Duodenal mucosa (tissue), 2 donors: Measurements from ENCODE around the gene EIF4E3.

Source experiments
- H3K27ac ChIP-seq: one replicate; pipeline ENCODE4 v1.7.0; 2013; ENCODE audit warnings: low read depth, low read length
- H3K27me3 ChIP-seq, 2 donors: one replicate each; pipeline ENCODE4 v1.7.0; 2013; ENCODE audit warnings: low read length in 2 of 2, control low read depth in 1 of 2; ENCODE audit not compliant: insufficient read depth in 2 of 2, control insufficient read depth in 1 of 2
- H3K36me3 ChIP-seq, 2 donors: one replicate each; pipeline ENCODE4 v1.7.0; 2013; ENCODE audit warnings: low read length in 2 of 2, control low read depth in 1 of 2; ENCODE audit not compliant: insufficient read depth in 2 of 2, control insufficient read depth in 1 of 2
- H3K4me1 ChIP-seq, 2 donors: one replicate each; pipeline ENCODE4 v1.7.0; 2013; ENCODE audit warnings: low read length in 2 of 2, control low read depth in 1 of 2; ENCODE audit not compliant: insufficient read depth in 2 of 2, control insufficient read depth in 1 of 2
- H3K4me3 ChIP-seq, 2 donors: one replicate each; pipeline ENCODE4 v1.7.0; 2013; ENCODE audit warnings: low read length in 2 of 2, low read depth in 1 of 2
- H3K9ac ChIP-seq, 2 donors: one replicate each; pipeline ENCODE4 v1.7.0; 2013; ENCODE audit warnings: low read length in 2 of 2, low read depth in 1 of 2
- H3K9me3 ChIP-seq, 2 donors: one replicate each; pipeline ENCODE4 v1.7.0; 2013; ENCODE audit warnings: low read length in 2 of 2, control low read depth in 1 of 2; ENCODE audit not compliant: control insufficient read depth in 1 of 2

EIF4E3 gene

GRCh38 chr3:71725271-71725991, at the start of gene EIF4E3:
Gene EIF4E3 (minus strand): TSS chr3:71725402. CDS start chr3:71725367, 35 bp downstream.
- no peaks in the 10 kb centered on the region for H3K9me3 ChIP-seq
- no peaks in the 10 kb centered on the region for H3K36me3 ChIP-seq
- H3K27me3 ChIP-seq = no peaks in the 10 kb centered on the region
- peak within 1 kb of the TSS; percentile 54 for H3K27ac ChIP-seq
- H3K4me3 ChIP-seq = peak within 1 kb of the TSS; percentile 79 to 91
- peaks cover 13 to 20% of the 10 kb centered on the region in 2 donors for H3K4me1 ChIP-seq
- H3K9ac ChIP-seq = peak within 1 kb of the TSS; percentile 73 to 88

- no peaks in the 10 kb centered on the region for H3K9me3 ChIP-seq
- H3K27me3 ChIP-seq = peaks cover 0 to 5% of the 10 kb centered on the region in 2 donors
- no peaks in the 10 kb centered on the region for H3K36me3 ChIP-seq
- no peak overlapping the region for H3K9ac ChIP-seq
- H3K4me3 ChIP-seq = no peak overlapping the region
- H3K27ac ChIP-seq = no peak overlapping the region
- H3K4me1 ChIP-seq = no peaks in the 10 kb centered on the region
Measured at GRCh38 chr3:71771884-71772283, 46.7 kb upstream of the EIF4E3 start.

- no peak overlapping the region for H3K27ac ChIP-seq
- H3K4me3 ChIP-seq = no peak overlapping the region
- no peaks in the 10 kb centered on the region for H3K4me1 ChIP-seq
- peaks cover 0 to 5% of the 10 kb centered on the region in 2 donors for H3K27me3 ChIP-seq
- H3K36me3 ChIP-seq = no peaks in the 10 kb centered on the region
- H3K9me3 ChIP-seq = no peaks in the 10 kb centered on the region
- no peak overlapping the region for H3K9ac ChIP-seq
Measured at GRCh38 chr3:71771126-71771525, 45.9 kb upstream of the EIF4E3 start.

- H3K27me3 ChIP-seq = peaks cover 0 to 7% of the 10 kb centered on the region in 2 donors
- H3K36me3 ChIP-seq = no peaks in the 10 kb centered on the region
- no peaks in the 10 kb centered on the region for H3K4me1 ChIP-seq
- H3K27ac ChIP-seq = no peak overlapping the region
- no peaks in the 10 kb centered on the region for H3K9me3 ChIP-seq
- H3K4me3 ChIP-seq = no peak overlapping the region
- no peak overlapping the region for H3K9ac ChIP-seq
Measured at GRCh38 chr3:71763426-71763825, 38.2 kb upstream of the EIF4E3 start.

DNA sequence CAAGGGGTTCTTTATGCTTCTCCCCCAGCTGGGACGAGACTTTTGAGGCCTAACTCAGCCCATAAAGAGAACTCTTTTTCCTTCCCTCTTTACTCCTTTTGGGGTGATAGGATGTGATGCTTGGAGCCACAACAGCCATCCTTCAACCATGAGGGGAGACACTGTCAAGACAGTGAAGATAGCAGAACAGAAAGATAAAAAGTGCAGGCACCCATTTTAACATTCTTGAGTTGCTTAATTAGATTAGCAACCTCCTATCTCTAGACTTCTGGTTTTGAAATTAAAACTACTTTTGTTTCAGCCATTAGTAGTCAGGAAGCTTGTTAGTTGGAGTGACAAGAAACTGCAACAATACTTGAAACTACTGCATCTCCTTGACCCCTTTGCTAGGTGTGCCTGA, 34.9 kb upstream of the EIF4E3 start:
- H3K27me3 ChIP-seq = peaks cover 5 to 11% of the 10 kb centered on the region in 2 donors
- no peaks in the 10 kb centered on the region for H3K9me3 ChIP-seq
- no peak overlapping the region for H3K27ac ChIP-seq
- no peak overlapping the region for H3K9ac ChIP-seq
- no peaks in the 10 kb centered on the region for H3K4me1 ChIP-seq
- no peak overlapping the region for H3K4me3 ChIP-seq
- H3K36me3 ChIP-seq = no peaks in the 10 kb centered on the region

- no peak overlapping the region for H3K27ac ChIP-seq
- peaks cover 10 to 16% of the 10 kb centered on the region in 2 donors for H3K27me3 ChIP-seq
- no peaks in the 10 kb centered on the region for H3K36me3 ChIP-seq
- H3K4me1 ChIP-seq = no peaks in the 10 kb centered on the region
- no peak overlapping the region for H3K9ac ChIP-seq
- no peaks in the 10 kb centered on the region for H3K9me3 ChIP-seq
- no peak overlapping the region for H3K4me3 ChIP-seq
Measured at GRCh38 chr3:71759401-71759800, 34.2 kb upstream of the EIF4E3 start.

DNA sequence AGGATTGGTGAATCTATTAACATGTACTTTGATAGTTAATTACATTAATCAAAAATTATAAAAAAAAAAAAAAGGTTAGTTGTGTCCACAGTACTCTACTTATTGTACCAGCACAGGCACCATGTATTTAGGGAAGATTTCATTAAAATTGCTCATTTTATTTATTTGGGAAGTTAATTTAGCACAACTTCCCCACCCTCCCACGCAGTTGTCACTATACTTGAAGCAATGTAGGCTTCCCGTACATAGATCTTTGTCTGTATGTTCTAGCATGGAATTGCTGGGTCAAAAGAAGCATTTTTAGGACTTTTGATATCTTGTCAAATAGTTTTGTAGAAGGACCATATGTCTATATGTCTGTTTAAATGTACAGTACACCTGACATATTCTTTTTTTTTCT, 32.9 kb upstream of the EIF4E3 start:
- Histone ChIP-seq H3K4me3 (no peak overlapping the region), H3K27me3 (peaks cover 11 to 18% of the 10 kb centered on the region in 2 donors), H3K27ac (no peak overlapping the region), H3K9me3 (no peaks in the 10 kb centered on the region), H3K4me1 (no peaks in the 10 kb centered on the region), H3K9ac (no peak overlapping the region), H3K36me3 (no peaks in the 10 kb centered on the region)

DNA sequence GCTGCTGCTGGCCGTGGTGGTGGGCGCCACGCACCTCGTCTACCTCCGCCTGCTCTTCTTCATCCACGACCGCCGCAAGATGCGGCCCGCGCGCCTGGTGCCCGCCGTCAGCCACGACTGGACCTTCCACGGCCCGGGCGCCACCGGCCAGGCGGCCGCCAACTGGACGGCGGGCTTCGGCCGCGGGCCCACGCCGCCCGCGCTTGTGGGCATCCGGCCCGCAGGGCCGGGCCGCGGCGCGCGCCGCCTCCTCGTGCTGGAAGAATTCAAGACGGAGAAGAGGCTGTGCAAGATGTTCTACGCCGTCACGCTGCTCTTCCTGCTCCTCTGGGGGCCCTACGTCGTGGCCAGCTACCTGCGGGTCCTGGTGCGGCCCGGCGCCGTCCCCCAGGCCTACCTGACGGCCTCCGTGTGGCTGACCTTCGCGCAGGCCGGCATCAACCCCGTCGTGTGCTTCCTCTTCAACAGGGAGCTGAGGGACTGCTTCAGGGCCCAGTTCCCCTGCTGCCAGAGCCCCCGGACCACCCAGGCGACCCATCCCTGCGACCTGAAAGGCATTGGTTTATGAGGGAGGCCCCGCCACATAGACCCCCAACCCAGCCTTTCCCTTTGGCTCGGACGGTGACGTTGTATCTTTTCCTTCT, 29.5 kb upstream of the EIF4E3 start:
- no peaks in the 10 kb centered on the region for H3K36me3 ChIP-seq
- no peaks in the 10 kb centered on the region for H3K4me1 ChIP-seq

GRCh38 chr3:71753701-71754609, 28.8 kb upstream of the EIF4E3 start, which contains the start of gene GPR27:
Gene GPR27 (plus strand): TSS chr3:71753855. CDS start chr3:71754050, 195 bp downstream.
- Histone ChIP-seq H3K9ac (no peak within 1 kb of the TSS), H3K4me1 (no peaks in the 10 kb centered on the region), H3K4me3 (peak within 1 kb of the TSS; percentile 26 to 71), H3K36me3 (no peaks in the 10 kb centered on the region), H3K27ac (no peak within 1 kb of the TSS), H3K27me3 (peaks cover 22 to 27% of the 10 kb centered on the region in 2 donors), H3K9me3 (no peaks in the 10 kb centered on the region)

More for the DNA sequence above, 29.5 kb upstream of the EIF4E3 start:
- Histone ChIP-seq H3K27ac (no peak overlapping the region), H3K9me3 (no peaks in the 10 kb centered on the region), H3K9ac (no peak overlapping the region), H3K27me3 (peaks cover 22 to 27% of the 10 kb centered on the region in 2 donors), H3K4me3 (peak overlapping the region in 1 of 2 donors; percentile 71)
